GM23338 (cell line): ENCODE measurements around the gene CDC42BPA.

Experiments
- EZH2 ChIP-seq: fragments of 200-600 bp; sonication (generic); IDR thresholded peaks from one replicate; pipeline ENCODE4 v1.8.0; 2017; ENCODE audit warnings: antibody characterized with exemption, mild to moderate bottlenecking, low read depth; ENCODE audit not compliant: unreplicated experiment
- POLR2AphosphoS5 ChIP-seq: IDR thresholded peaks from 2 replicates; pipeline ENCODE4 v1.6.1; 2016; ENCODE audit warnings: antibody characterized with exemption, low read depth
- ZNF462 ChIP-seq: fragments of 250-450 bp; sonication (Bioruptor Pico); IDR thresholded peaks from 2 replicates; pipeline ENCODE4 v1.5.0; 2020; ENCODE audit warnings: mild to moderate bottlenecking, moderate library complexity
- TF ChIP-seq, protein P1 (sequence below), 2 experiments: fragments of 200-600 bp in 1 of 2; sonication (generic) in 1 of 2; conservative IDR thresholded peaks; 2 replicates each; pipeline versions ENCODE4 v1.5.1 to v1.6.1; 2016 to 2017; ENCODE audit warnings: antibody characterized with exemption in 2 of 2, low read depth in 2 of 2, mild to moderate bottlenecking in 2 of 2, moderate library complexity in 1 of 2
- TF ChIP-seq, protein P2 (sequence below): IDR thresholded peaks from one replicate; pipeline ENCODE4 v1.6.1; 2018; ENCODE audit warnings: antibody characterized with exemption; ENCODE audit not compliant: unreplicated experiment

GRCh38 chr1:226953175-226953800 lies 365.0 kb downstream of the CDC42BPA start:
- TF ChIP-seq, protein P1, sequence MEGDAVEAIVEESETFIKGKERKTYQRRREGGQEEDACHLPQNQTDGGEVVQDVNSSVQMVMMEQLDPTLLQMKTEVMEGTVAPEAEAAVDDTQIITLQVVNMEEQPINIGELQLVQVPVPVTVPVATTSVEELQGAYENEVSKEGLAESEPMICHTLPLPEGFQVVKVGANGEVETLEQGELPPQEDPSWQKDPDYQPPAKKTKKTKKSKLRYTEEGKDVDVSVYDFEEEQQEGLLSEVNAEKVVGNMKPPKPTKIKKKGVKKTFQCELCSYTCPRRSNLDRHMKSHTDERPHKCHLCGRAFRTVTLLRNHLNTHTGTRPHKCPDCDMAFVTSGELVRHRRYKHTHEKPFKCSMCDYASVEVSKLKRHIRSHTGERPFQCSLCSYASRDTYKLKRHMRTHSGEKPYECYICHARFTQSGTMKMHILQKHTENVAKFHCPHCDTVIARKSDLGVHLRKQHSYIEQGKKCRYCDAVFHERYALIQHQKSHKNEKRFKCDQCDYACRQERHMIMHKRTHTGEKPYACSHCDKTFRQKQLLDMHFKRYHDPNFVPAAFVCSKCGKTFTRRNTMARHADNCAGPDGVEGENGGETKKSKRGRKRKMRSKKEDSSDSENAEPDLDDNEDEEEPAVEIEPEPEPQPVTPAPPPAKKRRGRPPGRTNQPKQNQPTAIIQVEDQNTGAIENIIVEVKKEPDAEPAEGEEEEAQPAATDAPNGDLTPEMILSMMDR (conservative IDR thresholded peaks at IDR 0.05; ENCODE audit: low read depth in 2 of 2): no peak
- no peak for TF ChIP-seq POLR2AphosphoS5
- no peak for TF ChIP-seq ZNF462 (CRISPR knock-in tag)
- no peak for TF ChIP-seq EZH2
- TF ChIP-seq, protein P2, sequence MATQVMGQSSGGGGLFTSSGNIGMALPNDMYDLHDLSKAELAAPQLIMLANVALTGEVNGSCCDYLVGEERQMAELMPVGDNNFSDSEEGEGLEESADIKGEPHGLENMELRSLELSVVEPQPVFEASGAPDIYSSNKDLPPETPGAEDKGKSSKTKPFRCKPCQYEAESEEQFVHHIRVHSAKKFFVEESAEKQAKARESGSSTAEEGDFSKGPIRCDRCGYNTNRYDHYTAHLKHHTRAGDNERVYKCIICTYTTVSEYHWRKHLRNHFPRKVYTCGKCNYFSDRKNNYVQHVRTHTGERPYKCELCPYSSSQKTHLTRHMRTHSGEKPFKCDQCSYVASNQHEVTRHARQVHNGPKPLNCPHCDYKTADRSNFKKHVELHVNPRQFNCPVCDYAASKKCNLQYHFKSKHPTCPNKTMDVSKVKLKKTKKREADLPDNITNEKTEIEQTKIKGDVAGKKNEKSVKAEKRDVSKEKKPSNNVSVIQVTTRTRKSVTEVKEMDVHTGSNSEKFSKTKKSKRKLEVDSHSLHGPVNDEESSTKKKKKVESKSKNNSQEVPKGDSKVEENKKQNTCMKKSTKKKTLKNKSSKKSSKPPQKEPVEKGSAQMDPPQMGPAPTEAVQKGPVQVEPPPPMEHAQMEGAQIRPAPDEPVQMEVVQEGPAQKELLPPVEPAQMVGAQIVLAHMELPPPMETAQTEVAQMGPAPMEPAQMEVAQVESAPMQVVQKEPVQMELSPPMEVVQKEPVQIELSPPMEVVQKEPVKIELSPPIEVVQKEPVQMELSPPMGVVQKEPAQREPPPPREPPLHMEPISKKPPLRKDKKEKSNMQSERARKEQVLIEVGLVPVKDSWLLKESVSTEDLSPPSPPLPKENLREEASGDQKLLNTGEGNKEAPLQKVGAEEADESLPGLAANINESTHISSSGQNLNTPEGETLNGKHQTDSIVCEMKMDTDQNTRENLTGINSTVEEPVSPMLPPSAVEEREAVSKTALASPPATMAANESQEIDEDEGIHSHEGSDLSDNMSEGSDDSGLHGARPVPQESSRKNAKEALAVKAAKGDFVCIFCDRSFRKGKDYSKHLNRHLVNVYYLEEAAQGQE: no peak
